ENCODE measurements around the gene LEMD3.

DNA sequence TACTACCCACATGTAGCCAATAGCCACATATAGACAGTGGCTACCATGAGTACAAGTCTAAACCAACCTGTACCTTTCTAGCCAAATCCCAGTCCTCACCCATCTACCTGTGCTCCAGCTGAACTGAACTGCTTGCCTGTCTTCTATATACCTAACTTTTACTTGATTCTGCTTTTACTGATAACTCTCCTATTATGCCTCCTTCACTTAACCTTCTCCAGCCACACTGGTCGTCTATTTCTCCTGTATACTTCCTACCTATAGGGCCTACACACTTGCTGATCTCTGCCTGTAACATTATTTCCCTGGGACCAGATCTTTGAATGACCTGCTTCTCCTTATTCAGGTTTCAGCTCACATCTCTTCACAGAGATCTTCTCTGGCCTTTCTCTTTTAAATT, 83.1 kb downstream of the LEMD3 start:
- TF ChIP-seq, protein P1, sequence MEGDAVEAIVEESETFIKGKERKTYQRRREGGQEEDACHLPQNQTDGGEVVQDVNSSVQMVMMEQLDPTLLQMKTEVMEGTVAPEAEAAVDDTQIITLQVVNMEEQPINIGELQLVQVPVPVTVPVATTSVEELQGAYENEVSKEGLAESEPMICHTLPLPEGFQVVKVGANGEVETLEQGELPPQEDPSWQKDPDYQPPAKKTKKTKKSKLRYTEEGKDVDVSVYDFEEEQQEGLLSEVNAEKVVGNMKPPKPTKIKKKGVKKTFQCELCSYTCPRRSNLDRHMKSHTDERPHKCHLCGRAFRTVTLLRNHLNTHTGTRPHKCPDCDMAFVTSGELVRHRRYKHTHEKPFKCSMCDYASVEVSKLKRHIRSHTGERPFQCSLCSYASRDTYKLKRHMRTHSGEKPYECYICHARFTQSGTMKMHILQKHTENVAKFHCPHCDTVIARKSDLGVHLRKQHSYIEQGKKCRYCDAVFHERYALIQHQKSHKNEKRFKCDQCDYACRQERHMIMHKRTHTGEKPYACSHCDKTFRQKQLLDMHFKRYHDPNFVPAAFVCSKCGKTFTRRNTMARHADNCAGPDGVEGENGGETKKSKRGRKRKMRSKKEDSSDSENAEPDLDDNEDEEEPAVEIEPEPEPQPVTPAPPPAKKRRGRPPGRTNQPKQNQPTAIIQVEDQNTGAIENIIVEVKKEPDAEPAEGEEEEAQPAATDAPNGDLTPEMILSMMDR (conservative IDR thresholded peaks at IDR 0.05 in 1 of 2, IDR thresholded peaks at IDR 0.05 in 1 of 2; ENCODE audit: low read depth in 1 of 2, low read length in 2 of 2): no peak
- no peak for TF ChIP-seq EZH2 (IDR thresholded peaks at IDR 0.05; ENCODE audit: low read length, missing control alignments)

Measured in fibroblast of lung (primary cell).